ENCODE data around the gene APBB2.

The APBB2 gene

GRCh38 chr4:41132055-41132683 is 82.2 kb downstream of the APBB2 start:
- no peak for DNase-seq

GRCh38 chr4:41129936-41130440 is 84.4 kb downstream of the APBB2 start:
- no peak for DNase-seq

GRCh38 chr4:41129128-41129754 is 85.1 kb downstream of the APBB2 start:
- DNase-seq, result no peak

GRCh38 chr4:41125558-41126311 is 88.6 kb downstream of the APBB2 start:
- no peak for DNase-seq

GRCh38 chr4:41124916-41125548 is 89.3 kb downstream of the APBB2 start:
- no peak for DNase-seq

- no peak for DNase-seq
Measured at GRCh38 chr4:41122775-41123174, 91.6 kb downstream of the APBB2 start.

- DNase-seq, result no peak
Measured at GRCh38 chr4:41122309-41122708, 92.0 kb downstream of the APBB2 start.

- DNase-seq, result no peak
Measured at GRCh38 chr4:41121906-41122305, 92.4 kb downstream of the APBB2 start.

- no peak for DNase-seq
Measured at GRCh38 chr4:41120297-41121217, 93.8 kb downstream of the APBB2 start.

GRCh38 chr4:41119867-41120295 is 94.5 kb downstream of the APBB2 start:
- no peak for DNase-seq

GRCh38 chr4:41111791-41112190 is 102.6 kb downstream of the APBB2 start:
- no peak for DNase-seq

GRCh38 chr4:41110050-41110449 is 104.3 kb downstream of the APBB2 start:
- no peak for DNase-seq

GRCh38 chr4:41108481-41108880 is 105.9 kb downstream of the APBB2 start:
- DNase-seq, result no peak

GRCh38 chr4:41106694-41107419 is 107.5 kb downstream of the APBB2 start:
- no peak for DNase-seq

GRCh38 chr4:41106081-41106480 is 108.3 kb downstream of the APBB2 start:
- no peak for DNase-seq

- no peak for DNase-seq
Measured at GRCh38 chr4:41104155-41104554, 110.2 kb downstream of the APBB2 start.

- DNase-seq, result no peak
Measured at GRCh38 chr4:41103657-41104056, 110.7 kb downstream of the APBB2 start.

GRCh38 chr4:41102414-41103092 is 111.8 kb downstream of the APBB2 start:
- DNase-seq, result no peak

- DNase-seq, result no peak
Measured at GRCh38 chr4:41098093-41099048, 116.0 kb downstream of the APBB2 start.

GRCh38 chr4:41095973-41096372 is 118.4 kb downstream of the APBB2 start:
- no peak for DNase-seq
